Stimulated activated CD8-positive, alpha-beta memory T cell treated with anti-CD3 and anti-CD28 coated beads, Interleukin-4, amount 100 ng/mL, for 48 hours (primary cell): ENCODE measurements around the gene RCL1.
"Not testable (repeated sequence)": the region's sequence is repeated elsewhere in the genome, so short reads cannot be mapped to it uniquely, and the experiment has no call there.

Source experiments
- DNase-seq: peaks from one replicate; pipeline ENCODE4 v3.0.0-alpha.2; 2020

Gene RCL1

GRCh38 chr9:4792572-4793458 lies at the start of gene RCL1:
RCL1 (plus strand) TSS chr9:4792944; CDS start chr9:4793092, 148 bp downstream.
- DNase-seq, result peak; percentile 97

GRCh38 chr9:4743131-4743875 lies 49.4 kb upstream of the RCL1 start:
- DNase-seq, result no peak

- DNase-seq, result no peak
Measured at GRCh38 chr9:4746278-4747030, 46.3 kb upstream of the RCL1 start.

- no peak for DNase-seq
Measured at GRCh38 chr9:4748612-4749011, 44.1 kb upstream of the RCL1 start.

- DNase-seq, result no peak
Measured at GRCh38 chr9:4750023-4750673, 42.6 kb upstream of the RCL1 start.

- DNase-seq, result not testable (repeated sequence)
Measured at GRCh38 chr9:4754530-4754929, 38.2 kb upstream of the RCL1 start.

GRCh38 chr9:4755026-4755609 lies 37.6 kb upstream of the RCL1 start:
- no peak for DNase-seq

GRCh38 chr9:4756420-4756819 lies 36.3 kb upstream of the RCL1 start:
- DNase-seq, result no peak

GRCh38 chr9:4760122-4760521 lies 32.6 kb upstream of the RCL1 start:
- no peak for DNase-seq

GRCh38 chr9:4762108-4762885 lies 30.4 kb upstream of the RCL1 start:
- peak; percentile 87 for DNase-seq

GRCh38 chr9:4762886-4763541 lies 29.7 kb upstream of the RCL1 start:
- no peak for DNase-seq

GRCh38 chr9:4764033-4764432 lies 28.7 kb upstream of the RCL1 start:
- DNase-seq, result no peak

GRCh38 chr9:4768681-4769080 lies 24.1 kb upstream of the RCL1 start:
- DNase-seq, result no peak

GRCh38 chr9:4769321-4770080 lies 23.2 kb upstream of the RCL1 start:
- DNase-seq, result peak; percentile 34

- DNase-seq, result no peak
Measured at GRCh38 chr9:4771788-4772187, 21.0 kb upstream of the RCL1 start.

- no peak for DNase-seq
Measured at GRCh38 chr9:4774209-4774608, 18.5 kb upstream of the RCL1 start.

- not testable (repeated sequence) for DNase-seq
Measured at GRCh38 chr9:4774958-4775357, 17.8 kb upstream of the RCL1 start.

- DNase-seq, result no peak
Measured at GRCh38 chr9:4780651-4781050, 12.1 kb upstream of the RCL1 start.

- DNase-seq, result no peak
Measured at GRCh38 chr9:4781408-4781807, 11.3 kb upstream of the RCL1 start.

GRCh38 chr9:4783191-4783590 lies 9.6 kb upstream of the RCL1 start:
- not testable (repeated sequence) for DNase-seq
